H1 (cell line): ENCODE measurements around the gene PLCB1. TPM values are rescaled to one million over a fixed set of nuclear protein-coding genes. Genes with fewer than 3 reads are reported as not detected.

Source experiments
- POLR2AphosphoS5 ChIP-seq: IDR thresholded peaks from 2 replicates; pipeline ENCODE4 v1.6.1; 2011; ENCODE audit warnings: low read depth, low read length
- SP2 ChIP-seq: IDR thresholded peaks from 2 replicates; pipeline ENCODE4 v1.6.1; 2012; ENCODE audit warnings: mild to moderate bottlenecking, low read length, inconsistent platforms
- polyA plus RNA-seq, 7 experiments: library from polyadenylated mRNA; depleted of rRNA in 3 of 7; stranded (reverse) in 5 of 7; unstranded in 2 of 7; fragments of >200 nt in 5 of 7; fragments of 200-250 nt in 2 of 7; gene quantifications; 1 replicate in 5 of 7; 2 replicates in 1 of 7; 4 replicates in 1 of 7; pipeline versions ENCODE4 v1.2.1 to v1.2.3, GENCODE V29; 2011 to 2013; ENCODE audit warnings: missing spikeins in 2 of 7, mixed read lengths in 2 of 7
- total RNA-seq: library from RNA; stranded (reverse); fragmentation: NEBNext Ultra II Directional; extraction: Animal tissue kit (Norgen Biotek cat#: 25700); gene quantifications from 2 replicates; pipeline ENCODE4 v1.2.1, GENCODE V29; 2021

Gene PLCB1
- total and polyA plus RNA-seq, 2 of the 8 experiments (the other 6 are each of a cell fraction or from before 2014, with no cell fraction given), result 2.6 to 9.1 TPM

GRCh38 chr20:8487696-8488095 is 355.6 kb downstream of the PLCB1 start (continued):
- TF ChIP-seq POLR2AphosphoS5 (no peak), SP2 (no peak)
